ENCODE results near the gene ARHGAP42.

Gene ARHGAP42

DNA sequence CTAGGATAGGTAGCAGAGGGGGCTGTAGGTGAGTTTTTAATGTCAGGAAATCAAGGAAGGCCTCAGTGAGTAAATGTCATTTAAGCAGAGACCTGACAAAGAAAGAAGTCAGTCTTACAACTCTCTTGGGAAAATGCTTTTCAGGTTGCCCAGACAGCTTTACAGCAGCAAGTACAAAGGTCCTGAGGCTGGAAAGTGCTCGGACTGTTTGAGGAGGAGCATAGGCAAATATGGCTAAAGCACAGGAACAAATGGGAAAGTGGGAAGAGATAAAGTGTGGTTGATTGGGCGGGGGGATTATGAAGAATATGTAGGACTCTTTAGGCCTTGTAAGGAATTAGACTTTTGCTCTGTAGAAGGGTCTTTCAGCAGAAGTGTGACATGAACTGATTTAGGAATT, 125.4 kb downstream of the ARHGAP42 start:
- no peak for DNase-seq (ENCODE audit: low spot score)
- TF ChIP-seq, protein P1, sequence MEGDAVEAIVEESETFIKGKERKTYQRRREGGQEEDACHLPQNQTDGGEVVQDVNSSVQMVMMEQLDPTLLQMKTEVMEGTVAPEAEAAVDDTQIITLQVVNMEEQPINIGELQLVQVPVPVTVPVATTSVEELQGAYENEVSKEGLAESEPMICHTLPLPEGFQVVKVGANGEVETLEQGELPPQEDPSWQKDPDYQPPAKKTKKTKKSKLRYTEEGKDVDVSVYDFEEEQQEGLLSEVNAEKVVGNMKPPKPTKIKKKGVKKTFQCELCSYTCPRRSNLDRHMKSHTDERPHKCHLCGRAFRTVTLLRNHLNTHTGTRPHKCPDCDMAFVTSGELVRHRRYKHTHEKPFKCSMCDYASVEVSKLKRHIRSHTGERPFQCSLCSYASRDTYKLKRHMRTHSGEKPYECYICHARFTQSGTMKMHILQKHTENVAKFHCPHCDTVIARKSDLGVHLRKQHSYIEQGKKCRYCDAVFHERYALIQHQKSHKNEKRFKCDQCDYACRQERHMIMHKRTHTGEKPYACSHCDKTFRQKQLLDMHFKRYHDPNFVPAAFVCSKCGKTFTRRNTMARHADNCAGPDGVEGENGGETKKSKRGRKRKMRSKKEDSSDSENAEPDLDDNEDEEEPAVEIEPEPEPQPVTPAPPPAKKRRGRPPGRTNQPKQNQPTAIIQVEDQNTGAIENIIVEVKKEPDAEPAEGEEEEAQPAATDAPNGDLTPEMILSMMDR (conservative IDR thresholded peaks at IDR 0.05; ENCODE audit: low read depth) = no peak
- ChIA-PET POLR2A (ENCODE audit: low non-redundant PET) (no interaction called here), CTCF (interaction anchor here (0.6 kb wide), 1 partner anchor 801 kb away, joined by 3 read pairs; no protein-coding TSS in a partner anchor)
- no peak overlapping the region for H3K27ac ChIP-seq

DNA sequence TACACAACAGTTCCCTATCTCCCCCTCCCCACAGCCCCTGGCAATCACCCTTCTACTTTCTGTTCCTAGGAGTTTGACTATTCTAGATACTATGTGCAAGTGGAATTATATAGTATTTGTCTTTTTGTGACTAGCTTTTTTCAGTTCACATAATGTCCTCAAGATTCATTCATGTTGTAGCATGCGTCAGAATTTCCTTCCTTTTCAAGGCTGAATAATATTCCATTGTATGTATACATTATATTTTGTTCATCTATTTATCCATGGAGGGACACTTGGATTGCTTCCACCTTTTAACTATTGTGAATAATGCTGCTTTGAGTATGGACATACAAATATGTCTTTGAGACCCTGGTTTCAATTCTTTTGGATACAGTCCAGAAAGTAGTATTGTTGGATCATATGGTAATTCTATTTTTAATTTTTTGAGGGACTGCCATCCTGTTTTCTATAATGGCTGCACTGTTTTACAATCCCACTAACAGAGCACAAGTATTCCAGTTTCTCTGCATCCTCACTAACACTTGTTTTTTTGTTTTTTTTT, 128.8 kb downstream of the ARHGAP42 start:
- TF ChIP-seq, protein P1 (conservative IDR thresholded peaks at IDR 0.05; ENCODE audit: low read depth) = no peak
- H3K27ac ChIP-seq = no peak overlapping the region
- CTCF ChIA-PET = no interaction called here
- POLR2A ChIA-PET (ENCODE audit: low non-redundant PET) = no interaction called here
- DNase-seq (ENCODE audit: low spot score) = no peak

DNA sequence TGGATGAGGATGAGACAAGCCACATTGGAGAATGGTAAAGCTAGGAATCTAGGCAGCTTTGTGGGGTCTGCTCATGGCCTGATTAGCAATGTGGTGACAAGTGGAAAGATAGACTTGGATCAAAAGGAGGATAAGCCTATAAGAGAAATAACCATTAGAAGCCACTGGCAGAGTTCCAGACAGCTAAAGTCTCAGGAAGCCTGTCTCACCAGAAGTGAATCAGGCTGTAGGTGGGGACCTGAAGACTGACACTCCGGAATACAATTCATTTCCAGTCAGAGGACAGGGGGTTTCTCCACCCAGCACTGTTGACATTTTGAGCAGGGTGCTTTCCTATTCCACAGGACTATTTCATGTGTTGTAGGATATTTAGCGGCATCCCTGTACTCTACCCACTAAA, 129.7 kb downstream of the ARHGAP42 start:
- POLR2A ChIA-PET (ENCODE audit: low non-redundant PET) = no interaction called here
- no peak overlapping the region for H3K27ac ChIP-seq
- TF ChIP-seq, protein P1 (conservative IDR thresholded peaks at IDR 0.05; ENCODE audit: low read depth) = no peak
- no peak for DNase-seq (ENCODE audit: low spot score)
- CTCF ChIA-PET = no interaction called here

DNA sequence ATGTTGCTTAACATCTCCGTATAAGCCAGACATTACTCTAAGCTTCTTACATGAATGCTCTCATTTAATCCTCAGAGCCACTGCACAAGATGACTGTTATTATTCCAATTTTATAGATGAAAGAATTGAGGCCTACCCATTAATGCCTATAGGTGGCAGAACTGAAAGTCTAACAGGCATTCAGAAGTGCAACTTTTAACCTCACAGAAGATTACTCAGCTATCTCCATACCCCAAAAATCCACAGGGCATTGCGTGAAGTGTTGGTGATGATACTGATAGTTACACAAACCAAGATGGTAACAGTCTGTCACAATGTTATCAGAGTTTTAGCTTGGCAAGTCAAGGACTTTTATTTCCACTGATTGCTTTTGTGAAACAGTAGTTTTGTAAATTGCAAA, 130.5 kb downstream of the ARHGAP42 start:
- TF ChIP-seq, protein P1 (conservative IDR thresholded peaks at IDR 0.05; ENCODE audit: low read depth) = no peak
- ChIA-PET POLR2A (ENCODE audit: low non-redundant PET) (no interaction called here), CTCF (interaction anchor here (0.6 kb wide), 1 partner anchor 136 kb away, joined by 6 read pairs; no protein-coding TSS in a partner anchor)
- no peak for DNase-seq (ENCODE audit: low spot score)
- no peak overlapping the region for H3K27ac ChIP-seq

DNA sequence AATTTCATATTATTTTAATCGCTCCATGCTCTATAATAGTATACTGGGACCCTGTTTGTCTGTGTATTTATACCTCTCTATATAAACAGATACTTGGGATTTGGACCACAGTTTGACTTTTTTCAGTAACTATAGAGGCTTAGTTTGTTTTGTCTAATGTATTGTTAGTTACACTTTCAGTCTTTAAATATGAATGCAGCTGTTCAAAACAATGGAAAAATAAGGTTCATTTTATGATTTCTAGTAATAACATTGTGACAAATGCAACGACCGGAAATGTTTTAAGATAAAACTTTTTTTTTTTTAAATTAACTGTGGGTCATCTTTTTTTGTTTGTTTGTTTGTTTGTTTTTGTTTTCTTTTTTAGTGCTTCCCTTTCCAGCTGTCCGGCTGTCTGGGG, 133.5 kb downstream of the ARHGAP42 start:
- POLR2A ChIA-PET (ENCODE audit: low non-redundant PET) = no interaction called here
- DNase-seq (ENCODE audit: low spot score) = no peak
- CTCF ChIA-PET = no interaction called here
- H3K27ac ChIP-seq = no peak overlapping the region
- TF ChIP-seq, protein P1 (conservative IDR thresholded peaks at IDR 0.05; ENCODE audit: low read depth) = no peak

DNA sequence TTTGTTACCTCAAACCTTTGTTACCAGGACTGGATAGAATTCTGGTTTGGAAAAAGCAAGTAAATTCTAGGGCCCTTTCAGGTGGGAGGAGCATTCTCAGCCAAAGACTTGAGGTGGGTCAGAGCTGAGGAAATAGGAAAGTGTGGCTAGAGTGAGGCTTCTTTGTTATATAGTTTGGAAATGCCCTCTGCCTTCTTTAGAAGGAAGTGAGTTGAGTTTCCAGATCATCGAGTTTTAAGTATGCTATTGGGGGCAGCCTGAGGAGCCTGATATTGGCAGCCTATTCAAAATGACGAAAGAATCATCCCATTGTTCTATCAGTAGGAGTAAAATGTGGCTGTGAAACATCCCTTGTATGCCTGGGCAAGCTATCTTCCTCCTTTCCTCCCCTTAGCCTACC, 134.1 kb downstream of the ARHGAP42 start:
- no peak overlapping the region for H3K27ac ChIP-seq
- ChIA-PET CTCF (interaction anchor here (0.6 kb wide), 1 partner anchor 472 kb away, joined by 3 read pairs; no protein-coding TSS in a partner anchor), POLR2A (ENCODE audit: low non-redundant PET) (no interaction called here)
- no peak for DNase-seq (ENCODE audit: low spot score)
- TF ChIP-seq, protein P1 (conservative IDR thresholded peaks at IDR 0.05; ENCODE audit: low read depth) = no peak
